Vagina (tissue), 2 donors: ENCODE measurements around the gene SSTR1.

Experiments
- POLR2A ChIP-seq, 2 donors: fragments of 450-650 bp; IDR thresholded peaks; one replicate each; pipeline ENCODE4 v1.6.1; 2017; ENCODE audit warnings: antibody characterized with exemption in 2 of 2, mild to moderate bottlenecking in 2 of 2, moderate library complexity in 2 of 2
- TF ChIP-seq, protein P1 (sequence below), 3 experiments: fragments of 450-650 bp in 2 of 3; fragments of 200-600 bp in 1 of 3; sonication (generic) in 1 of 3; IDR thresholded peaks; one replicate each; pipeline ENCODE4 v1.5.1; 2017 to 2019; ENCODE audit warnings: antibody characterized with exemption in 3 of 3, mild to moderate bottlenecking in 2 of 3, moderate library complexity in 2 of 3

DNA sequence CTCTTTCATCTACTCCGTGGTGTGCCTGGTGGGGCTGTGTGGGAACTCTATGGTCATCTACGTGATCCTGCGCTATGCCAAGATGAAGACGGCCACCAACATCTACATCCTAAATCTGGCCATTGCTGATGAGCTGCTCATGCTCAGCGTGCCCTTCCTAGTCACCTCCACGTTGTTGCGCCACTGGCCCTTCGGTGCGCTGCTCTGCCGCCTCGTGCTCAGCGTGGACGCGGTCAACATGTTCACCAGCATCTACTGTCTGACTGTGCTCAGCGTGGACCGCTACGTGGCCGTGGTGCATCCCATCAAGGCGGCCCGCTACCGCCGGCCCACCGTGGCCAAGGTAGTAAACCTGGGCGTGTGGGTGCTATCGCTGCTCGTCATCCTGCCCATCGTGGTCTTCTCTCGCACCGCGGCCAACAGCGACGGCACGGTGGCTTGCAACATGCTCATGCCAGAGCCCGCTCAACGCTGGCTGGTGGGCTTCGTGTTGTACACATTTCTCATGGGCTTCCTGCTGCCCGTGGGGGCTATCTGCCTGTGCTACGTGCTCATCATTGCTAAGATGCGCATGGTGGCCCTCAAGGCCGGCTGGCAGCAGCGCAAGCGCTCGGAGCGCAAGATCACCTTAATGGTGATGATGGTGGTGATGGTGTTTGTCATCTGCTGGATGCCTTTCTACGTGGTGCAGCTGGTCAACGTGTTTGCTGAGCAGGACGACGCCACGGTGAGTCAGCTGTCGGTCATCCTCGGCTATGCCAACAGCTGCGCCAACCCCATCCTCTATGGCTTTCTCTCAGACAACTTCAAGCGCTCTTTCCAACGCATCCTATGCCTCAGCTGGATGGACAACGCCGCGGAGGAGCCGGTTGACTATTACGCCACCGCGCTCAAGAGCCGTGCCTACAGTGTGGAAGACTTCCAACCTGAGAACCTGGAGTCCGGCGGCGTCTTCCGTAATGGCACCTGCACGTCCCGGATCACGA, 2.2 kb downstream of the SSTR1 start:
- TF ChIP-seq, protein P1, sequence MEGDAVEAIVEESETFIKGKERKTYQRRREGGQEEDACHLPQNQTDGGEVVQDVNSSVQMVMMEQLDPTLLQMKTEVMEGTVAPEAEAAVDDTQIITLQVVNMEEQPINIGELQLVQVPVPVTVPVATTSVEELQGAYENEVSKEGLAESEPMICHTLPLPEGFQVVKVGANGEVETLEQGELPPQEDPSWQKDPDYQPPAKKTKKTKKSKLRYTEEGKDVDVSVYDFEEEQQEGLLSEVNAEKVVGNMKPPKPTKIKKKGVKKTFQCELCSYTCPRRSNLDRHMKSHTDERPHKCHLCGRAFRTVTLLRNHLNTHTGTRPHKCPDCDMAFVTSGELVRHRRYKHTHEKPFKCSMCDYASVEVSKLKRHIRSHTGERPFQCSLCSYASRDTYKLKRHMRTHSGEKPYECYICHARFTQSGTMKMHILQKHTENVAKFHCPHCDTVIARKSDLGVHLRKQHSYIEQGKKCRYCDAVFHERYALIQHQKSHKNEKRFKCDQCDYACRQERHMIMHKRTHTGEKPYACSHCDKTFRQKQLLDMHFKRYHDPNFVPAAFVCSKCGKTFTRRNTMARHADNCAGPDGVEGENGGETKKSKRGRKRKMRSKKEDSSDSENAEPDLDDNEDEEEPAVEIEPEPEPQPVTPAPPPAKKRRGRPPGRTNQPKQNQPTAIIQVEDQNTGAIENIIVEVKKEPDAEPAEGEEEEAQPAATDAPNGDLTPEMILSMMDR (IDR thresholded peaks at IDR 0.05) = no peak
- TF ChIP-seq POLR2A (IDR thresholded peaks at IDR 0.05) = no peak
